NCI-H1694 treated with DMSO at 0.1 percent for 48 hours (cell line): ENCODE data around the gene CHMP6.
"Not testable (repeated sequence)": the region's sequence is repeated elsewhere in the genome, so short reads cannot be mapped to it uniquely, and the experiment has no call there.

ENCODE experiments used
- DNase-seq: peaks from one replicate; lab custom pipeline; 2025; lab: John Stamatoyannopoulos, UW

CHMP6 gene

GRCh38 chr17:81011951-81012350 lies 20.3 kb downstream of the CHMP6 start:
- DNase-seq = no peak

- DNase-seq = no peak
These were observed 21.2 kb downstream of the CHMP6 start for GRCh38 chr17:81012574-81013447.

- no peak for DNase-seq
These were observed 22.0 kb downstream of the CHMP6 start for GRCh38 chr17:81013642-81014041.

GRCh38 chr17:81015136-81015535 lies 23.5 kb downstream of the CHMP6 start:
- no peak for DNase-seq

- no peak for DNase-seq
These were observed 24.9 kb downstream of the CHMP6 start for GRCh38 chr17:81016575-81016974.

GRCh38 chr17:81017330-81017729 lies 25.7 kb downstream of the CHMP6 start:
- DNase-seq = not testable (repeated sequence)

- no peak for DNase-seq
These were observed 26.6 kb downstream of the CHMP6 start for GRCh38 chr17:81018044-81018802.

GRCh38 chr17:81019563-81020442 lies 28.2 kb downstream of the CHMP6 start:
- DNase-seq = no peak

- DNase-seq = no peak
These were observed 28.8 kb downstream of the CHMP6 start for GRCh38 chr17:81020443-81020766.

- no peak for DNase-seq
These were observed 29.3 kb downstream of the CHMP6 start for GRCh38 chr17:81020767-81021497.

GRCh38 chr17:81021531-81022343 lies 30.1 kb downstream of the CHMP6 start:
- DNase-seq = no peak

GRCh38 chr17:81022344-81022676 lies 30.7 kb downstream of the CHMP6 start:
- DNase-seq = no peak

GRCh38 chr17:81025065-81025740 lies 33.6 kb downstream of the CHMP6 start:
- no peak for DNase-seq

- DNase-seq = no peak
These were observed 34.1 kb downstream of the CHMP6 start for GRCh38 chr17:81025741-81026129.

GRCh38 chr17:81026266-81027036 lies 34.8 kb downstream of the CHMP6 start:
- DNase-seq = no peak

- DNase-seq = no peak
These were observed 35.4 kb downstream of the CHMP6 start for GRCh38 chr17:81027038-81027437.

GRCh38 chr17:81027591-81028505 lies 36.2 kb downstream of the CHMP6 start:
- DNase-seq = no peak

GRCh38 chr17:81028506-81028858 lies 36.8 kb downstream of the CHMP6 start:
- no peak for DNase-seq

- DNase-seq = no peak
These were observed 38.2 kb downstream of the CHMP6 start for GRCh38 chr17:81029859-81030258.
